Breast epithelium (tissue), 3 donors: Measurements from ENCODE around the gene FLOT1.

Experiments used
- CTCF ChIP-seq, 3 donors: fragments of 450-650 bp; IDR thresholded peaks; one replicate each; pipeline ENCODE4 v1.5.1; 2016 to 2017; ENCODE audit warnings: antibody characterized with exemption in 3 of 3, mild to moderate bottlenecking in 3 of 3, moderate library complexity in 3 of 3
- POLR2AphosphoS5 ChIP-seq, 3 donors: sonication (generic); formaldehyde crosslinking; IDR thresholded peaks; one replicate each; pipeline ENCODE4 v1.6.1; 2017; ENCODE audit warnings: antibody characterized with exemption in 3 of 3

- TF ChIP-seq CTCF (IDR thresholded peaks at IDR 0.05): no peak
- no peak for TF ChIP-seq POLR2AphosphoS5 (IDR thresholded peaks at IDR 0.05)
These were observed 39.5 kb downstream of the FLOT1 start for GRCh38 chr6:30703011-30703410.
